AG04450 (cell line): ENCODE measurements around the gene RASL10B. TPM values are rescaled to one million over a fixed set of nuclear protein-coding genes. Genes with fewer than 3 reads are reported as not detected.

ENCODE experiments used
- CTCF ChIA-PET: fragments of 300-600, 350-600 bp; formaldehyde crosslinking; extraction: SDS; loops from one replicate; lab custom pipeline; 2022; ENCODE audit warnings: antibody characterized with exemption, inconsistent platforms; lab: Charles Lee
- POLR2A ChIA-PET: fragments of 350-600 bp; formaldehyde crosslinking; extraction: SDS; loops from one replicate; lab custom pipeline; 2021; ENCODE audit warnings: antibody characterized with exemption, inconsistent platforms; lab: Yijun Ruan, JAX
- DNase-seq: peaks from one replicate; pipeline ENCODE4 v3.0.0-alpha.2; 2011; ENCODE audit warnings: low read depth, low spot score
- H3K27ac ChIP-seq: one replicate; pipeline ENCODE4 v1.5.1; 2012; ENCODE audit warnings: low read depth, low read length, control low read depth
- H3K27me3 ChIP-seq: one replicate; pipeline ENCODE4 v1.6.0; 2012; ENCODE audit warnings: low read length; ENCODE audit not compliant: control insufficient read depth, insufficient read depth
- H3K4me3 ChIP-seq: 2 replicates; pipeline ENCODE4 v1.5.1; 2011; ENCODE audit warnings: mild to moderate bottlenecking, low read depth, low read length, control low read depth
- H3K9me3 ChIP-seq: 2 replicates; pipeline ENCODE4 v1.5.1; 2012; ENCODE audit warnings: low read length; ENCODE audit not compliant: control insufficient read depth, insufficient read depth
- CTCF ChIP-seq: IDR thresholded peaks from 2 replicates; pipeline ENCODE4 v1.5.1; 2011; ENCODE audit warnings: low read depth, low read length, control low read depth, inconsistent platforms
- polyA plus RNA-seq: library from polyadenylated mRNA; depleted of rRNA; stranded (reverse); fragments of >200 nt; gene quantifications from 2 replicates; pipeline ENCODE4 v1.2.3, GENCODE V29; 2011

RASL10B gene
- polyA plus RNA-seq, 1 experiment: 3.3 TPM

GRCh38 chr17:35708951-35709350, 22.5 kb upstream of the RASL10B start:
- H3K9me3 ChIP-seq: no peaks in the 10 kb centered on the region
- TF ChIP-seq CTCF: no peak
- POLR2A ChIA-PET: no interaction called here

GRCh38 chr17:35709874-35710273, 21.6 kb upstream of the RASL10B start:
- Histone ChIP-seq H3K27me3 (no peaks in the 10 kb centered on the region), H3K9me3 (no peaks in the 10 kb centered on the region), H3K27ac (no peak overlapping the region), H3K4me3 (no peak overlapping the region)
- CTCF ChIA-PET: no interaction called here
- no peak for TF ChIP-seq CTCF
- POLR2A ChIA-PET: no interaction called here
- DNase-seq: no peak

More at GRCh38 chr17:35708951-35709350, 22.5 kb upstream of the RASL10B start:
- H3K27ac ChIP-seq: no peak overlapping the region
- no peak overlapping the region for H3K4me3 ChIP-seq
- H3K27me3 ChIP-seq: no peaks in the 10 kb centered on the region
- DNase-seq: no peak
- CTCF ChIA-PET: interaction anchor here (1.3 kb wide), 1 partner anchor 96 kb away, joined by 3 read pairs; no protein-coding TSS in a partner anchor

- H3K27me3 ChIP-seq: no peaks in the 10 kb centered on the region
- no peaks in the 10 kb centered on the region for H3K9me3 ChIP-seq
- TF ChIP-seq CTCF: no peak
- no peak for DNase-seq
- ChIA-PET POLR2A (interaction anchor here (0.6 kb wide), 1 partner anchor 113 kb away, joined by 10 read pairs; no protein-coding TSS in a partner anchor), CTCF (interaction anchor here (0.6 to 1.4 kb wide), 4 partner anchors 23 to 121 kb away, joined by 3 to 9 read pairs (median 3); no protein-coding TSS in a partner anchor)
- H3K27ac ChIP-seq: no peak overlapping the region
- no peak overlapping the region for H3K4me3 ChIP-seq
Measured at GRCh38 chr17:35710950-35711349, 20.5 kb upstream of the RASL10B start.

- Histone ChIP-seq H3K27me3 (no peaks in the 10 kb centered on the region), H3K4me3 (no peak overlapping the region), H3K27ac (peak overlapping the region; percentile 41), H3K9me3 (no peaks in the 10 kb centered on the region)
- POLR2A ChIA-PET: no interaction called here
- no peak for TF ChIP-seq CTCF
- peak; percentile 53 for DNase-seq
- CTCF ChIA-PET: interaction anchor here (0.8 to 1.3 kb wide), 2 partner anchors 34 to 100 kb away, joined by 3 to 6 read pairs; no protein-coding TSS in a partner anchor
Measured at GRCh38 chr17:35713069-35713728, 18.2 kb upstream of the RASL10B start.

- ChIA-PET CTCF (no interaction called here), POLR2A (no interaction called here)
- no peak for DNase-seq
- Histone ChIP-seq H3K27me3 (no peaks in the 10 kb centered on the region), H3K4me3 (no peak overlapping the region), H3K9me3 (no peaks in the 10 kb centered on the region), H3K27ac (no peak overlapping the region)
- TF ChIP-seq CTCF: no peak
Measured at GRCh38 chr17:35714988-35715387, 16.5 kb upstream of the RASL10B start.
